Retinal pigment epithelial cell (primary cell): Measurements from ENCODE around the gene TSPAN17.

Experiments used
- DNase-seq: peaks from one replicate; pipeline ENCODE4 v3.0.0-alpha.2; 2010; ENCODE audit warnings: low read depth
- H3K4me3 ChIP-seq: 2 replicates; pipeline ENCODE4 v1.5.1; 2011; ENCODE audit warnings: mild to moderate bottlenecking, low read length, control low read depth, moderate library complexity
- CTCF ChIP-seq: conservative IDR thresholded peaks from 2 replicates; pipeline ENCODE4 v1.5.1; 2011; ENCODE audit warnings: low read depth, low read length, control low read depth, inconsistent platforms

The TSPAN17 gene

GRCh38 chr5:176691524-176691923 is 44.2 kb downstream of the TSPAN17 start:
- no peak for DNase-seq
- no peak for TF ChIP-seq CTCF
- H3K4me3 ChIP-seq, result no peak overlapping the region

- TF ChIP-seq CTCF, result no peak
- no peak overlapping the region for H3K4me3 ChIP-seq
- DNase-seq, result no peak
These were observed 45.0 kb downstream of the TSPAN17 start for GRCh38 chr5:176692326-176692725.

GRCh38 chr5:176692839-176693476 is 45.7 kb downstream of the TSPAN17 start:
- no peak for DNase-seq
- no peak overlapping the region for H3K4me3 ChIP-seq
- no peak for TF ChIP-seq CTCF

DNA sequence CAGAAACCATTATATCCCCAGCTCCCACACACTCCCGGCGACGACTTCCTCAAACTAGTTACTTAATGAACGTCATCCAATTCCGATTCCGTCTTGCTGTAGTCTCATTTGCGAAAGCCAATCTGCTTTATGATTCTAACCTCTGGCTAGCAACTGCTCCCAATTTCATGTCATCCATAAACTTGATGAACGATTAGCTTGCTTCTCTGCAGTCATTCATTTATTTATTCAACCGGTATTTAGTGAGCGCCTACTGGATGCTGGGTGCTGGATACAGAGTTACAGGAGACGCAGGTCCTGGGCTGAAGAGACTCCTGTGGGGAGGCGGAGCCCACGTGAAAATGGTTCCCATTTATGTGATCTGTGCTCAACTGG is 46.2 kb downstream of the TSPAN17 start:
- DNase-seq, result no peak
- H3K4me3 ChIP-seq, result no peak overlapping the region
- TF ChIP-seq CTCF, result no peak

DNA sequence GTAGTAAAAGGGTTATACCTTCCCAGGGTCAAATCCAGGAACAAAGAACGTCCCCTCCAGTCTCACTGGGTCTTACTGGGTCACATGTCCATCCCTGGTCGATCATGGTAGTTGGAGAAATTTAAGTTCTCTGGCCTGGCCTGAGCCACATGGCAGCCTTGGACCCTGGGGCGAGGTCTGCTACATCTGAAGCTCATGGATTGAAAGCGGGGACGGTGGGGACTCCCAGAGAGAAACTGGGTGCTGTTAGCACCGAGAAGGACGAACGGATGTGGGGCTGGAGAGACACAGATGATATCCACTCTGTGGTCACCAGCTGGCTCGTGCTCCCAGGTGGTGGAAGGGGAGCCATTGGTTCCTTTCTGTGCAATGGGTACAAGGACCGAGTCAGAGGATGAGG is 46.9 kb downstream of the TSPAN17 start:
- H3K4me3 ChIP-seq, result no peak overlapping the region
- no peak for DNase-seq
- TF ChIP-seq CTCF, result no peak

GRCh38 chr5:176694631-176695030 is 47.3 kb downstream of the TSPAN17 start:
- no peak for DNase-seq
- TF ChIP-seq CTCF, result no peak
- no peak overlapping the region for H3K4me3 ChIP-seq

- no peak for TF ChIP-seq CTCF
- DNase-seq, result no peak
- H3K4me3 ChIP-seq, result no peak overlapping the region
These were observed 47.8 kb downstream of the TSPAN17 start for GRCh38 chr5:176695073-176695472.
